ENCODE results near the gene ICA1.
"Not testable (repeated sequence)": the region's sequence is repeated elsewhere in the genome, so short reads cannot be mapped to it uniquely, and the experiment has no call there.

GRCh38 chr7:8245032-8245431 is 16.9 kb downstream of the ICA1 start:
- TF ChIP-seq CTCF, POLR2A, EP300, POLR2AphosphoS5 (IDR thresholded peaks at IDR 0.05): not testable (repeated sequence)
